Endothelial cell of umbilical vein (primary cell): Measurements from ENCODE around the gene OPA1. TPM values are rescaled to one million over a fixed set of nuclear protein-coding genes. Genes with fewer than 3 reads are reported as not detected.
A peak's percentile ranks its signal among the peaks of the same experiment; 100 is the strongest.

Source experiments
- BruUV-seq: library from RNA; stranded (reverse); fragments of 400-500 nt; replicated peaks from 2 replicates; lab custom pipeline; 2021; lab: Mats Ljungman, UMichigan
- CTCF ChIA-PET: fragments of 300-600, 350-600 bp; sonication (Branson Sonifier 250); formaldehyde crosslinking; loops from one replicate; lab custom pipeline; 2021; ENCODE audit warnings: antibody characterized with exemption, inconsistent platforms; lab: Charles Lee
- POLR2A ChIA-PET: fragments of 300-600, 350-600 bp; sonication (Branson Sonifier 250); formaldehyde crosslinking; loops from one replicate; lab custom pipeline; 2021; ENCODE audit warnings: antibody characterized with exemption, inconsistent platforms; lab: Charles Lee
- DNase-seq: peaks from one replicate; pipeline ENCODE4 v3.0.0-alpha.2; 2011; ENCODE audit warnings: low read depth, low spot score
- FAIRE-seq: peaks from 2 replicates; lab custom pipeline; 2011; peaks lifted over from hg19 to GRCh38; lab: Jason Lieb, UNC
- H2AFZ ChIP-seq: 2 replicates; pipeline ENCODE4 v1.6.0; 2012; ENCODE audit warnings: low read depth, low read length, control low read depth, inconsistent platforms
- H3K27ac ChIP-seq: 2 replicates; pipeline ENCODE4 v1.5.1; 2011; ENCODE audit warnings: low read depth, mild to moderate bottlenecking, control low read depth, low read length, moderate library complexity; ENCODE audit not compliant: insufficient read depth
- H3K27me3 ChIP-seq, 2 experiments: 2 replicates each; pipeline versions ENCODE4 v1.6.0 to v1.6.1; 2011; ENCODE audit warnings: low read length in 2 of 2, mixed read lengths in 1 of 2; ENCODE audit not compliant: control insufficient read depth in 2 of 2, insufficient read depth in 2 of 2
- H3K36me3 ChIP-seq, 2 experiments: 2 replicates in 1 of 2; 3 replicates in 1 of 2; pipeline ENCODE4 v1.5.1; 2011; ENCODE audit warnings: low read length in 2 of 2, mild to moderate bottlenecking in 1 of 2, moderate library complexity in 1 of 2; ENCODE audit not compliant: control insufficient read depth in 2 of 2, insufficient read depth in 2 of 2; ENCODE audit errors: extremely low read depth in 1 of 2
- H3K4me1 ChIP-seq: 3 replicates; pipeline ENCODE4 v1.5.1; 2011; ENCODE audit warnings: mild to moderate bottlenecking, low read length; ENCODE audit not compliant: control insufficient read depth, insufficient read depth; ENCODE audit errors: extremely low read depth
- H3K4me2 ChIP-seq: 2 replicates; pipeline ENCODE4 v1.6.1; 2011; ENCODE audit warnings: low read length, control low read depth, mixed read lengths; ENCODE audit not compliant: insufficient read depth
- H3K4me3 ChIP-seq, 3 experiments: fragments of 200-600 bp in 1 of 3; sonication (generic), shearing (Covaris generic) in 1 of 3; replicated peaks in 1 of 3; 2 replicates each; pipeline ENCODE4 v1.5.1; 2011 to 2016; ENCODE audit warnings: control low read depth in 3 of 3, low read length in 3 of 3, mild to moderate bottlenecking in 2 of 3, inconsistent platforms in 1 of 3, low read depth in 1 of 3, moderate library complexity in 1 of 3; ENCODE audit not compliant: insufficient read depth in 1 of 3
- H3K79me2 ChIP-seq: 2 replicates; pipeline ENCODE4 v1.6.0; 2012; ENCODE audit warnings: low read length, inconsistent platforms; ENCODE audit not compliant: control insufficient read depth, insufficient read depth
- H3K9ac ChIP-seq: replicated peaks from 2 replicates; pipeline ENCODE3; 2011; ENCODE audit warnings: low read length, control low read depth; ENCODE audit not compliant: insufficient read depth; ENCODE audit errors: extremely low read depth
- H3K9me1 ChIP-seq: replicated peaks from 3 replicates; pipeline ENCODE4 v1.6.0; 2011; ENCODE audit warnings: mild to moderate bottlenecking, low read length; ENCODE audit not compliant: control insufficient read depth, insufficient read depth; ENCODE audit errors: extremely low read depth
- H3K9me3 ChIP-seq: replicated peaks from 2 replicates; pipeline ENCODE4 v1.5.1; 2012; ENCODE audit warnings: low read length, inconsistent platforms; ENCODE audit not compliant: control insufficient read depth, insufficient read depth
- H4K20me1 ChIP-seq: replicated peaks from 2 replicates; pipeline ENCODE3; 2011; ENCODE audit warnings: mild to moderate bottlenecking, low read length; ENCODE audit not compliant: control insufficient read depth, insufficient read depth; ENCODE audit errors: extremely low read depth
- CTCF ChIP-seq, 2 donors: IDR thresholded peaks; 1 replicate in 1 of 2; 2 replicates in 1 of 2; pipeline ENCODE4 v1.5.1; 2011; ENCODE audit warnings: low read length in 2 of 2, mild to moderate bottlenecking in 2 of 2, moderate library complexity in 2 of 2, control low read depth in 1 of 2, inconsistent platforms in 1 of 2, low read depth in 1 of 2; ENCODE audit not compliant: insufficient read depth in 1 of 2; ENCODE audit errors: extremely low read depth in 1 of 2
- EZH2 ChIP-seq: IDR thresholded peaks from 2 replicates; pipeline ENCODE4 v1.6.1; 2012; ENCODE audit warnings: borderline replicate concordance, low read depth, mild to moderate bottlenecking, moderate library complexity, low read length, inconsistent platforms; ENCODE audit not compliant: severe bottlenecking
- FOS ChIP-seq: IDR thresholded peaks from 2 replicates; pipeline ENCODE4 v1.6.1; 2011; ENCODE audit warnings: mild to moderate bottlenecking, low read length, moderate library complexity, borderline replicate concordance; ENCODE audit not compliant: insufficient read depth
- GATA2 ChIP-seq: IDR thresholded peaks from 2 replicates; pipeline ENCODE4 v1.7.0; 2011; ENCODE audit warnings: low read depth, mild to moderate bottlenecking, moderate library complexity, mixed read lengths, low read length; ENCODE audit not compliant: insufficient read length, insufficient read depth
- JUN ChIP-seq: IDR thresholded peaks from 2 replicates; pipeline ENCODE4 v1.6.1; 2011; ENCODE audit warnings: borderline replicate concordance, low read depth; ENCODE audit not compliant: insufficient read length, insufficient read depth
- MAX ChIP-seq: IDR thresholded peaks from 2 replicates; pipeline ENCODE4 v1.6.1; 2011; ENCODE audit not compliant: insufficient read depth, insufficient read length
- MYC ChIP-seq: IDR thresholded peaks from one replicate; pipeline ENCODE4 v1.6.1; 2011; ENCODE audit warnings: mild to moderate bottlenecking, low read depth, low read length
- POLR2A ChIP-seq: IDR thresholded peaks from 2 replicates; pipeline ENCODE4 v1.6.1; 2012; ENCODE audit warnings: low read depth, mild to moderate bottlenecking, control low read depth, low read length
- POLR2AphosphoS5 ChIP-seq: IDR thresholded peaks from 2 replicates; pipeline ENCODE4 v1.6.1; 2012; ENCODE audit warnings: low read depth, mild to moderate bottlenecking, control low read depth, low read length, moderate library complexity; ENCODE audit not compliant: insufficient read depth
- dilution Hi-C: fragments of 300-500 bp; cut with MboI; formaldehyde crosslinking; loops from one replicate; pipeline ENCODE4 v1.15.0; 2019; ENCODE audit warnings: low sequenced_read_pairs; ENCODE audit not compliant: extremely low pct_ligation_motif_present
- intact Hi-C: fragments of 100-400 bp; cut with micrococcal nuclease; formaldehyde crosslinking; loops from one replicate; pipeline ENCODE4 v1.10.0; 2022
- polyA plus RNA-seq, 4 experiments: library from polyadenylated mRNA; depleted of rRNA in 3 of 4; stranded (reverse) in 3 of 4; unstranded in 1 of 4; fragments of >200 nt; gene quantifications; 2 replicates each; pipeline versions ENCODE4 v1.2.1 to v1.2.3, GENCODE V29; 2011 to 2012; ENCODE audit warnings: missing spikeins in 1 of 4
- total RNA-seq: library from RNA; stranded (reverse); gene quantifications from 2 replicates; pipeline ENCODE4 v1.2.3, GENCODE V29; 2021

The OPA1 gene
- total and polyA plus RNA-seq, 2 donors (not counting 3 experiments of a cell fraction or from before 2014, with no cell fraction given) = 10.0 to 62.0 TPM

GRCh38 chr3:193614430-193614829, 21.4 kb downstream of the OPA1 start:
- no peak overlapping the region for H3K27ac ChIP-seq
- H3K9me1 ChIP-seq = no peaks in the 10 kb centered on the region
- peaks cover 2 to 5% of the 10 kb centered on the region in 2 experiments for H3K36me3 ChIP-seq
- H4K20me1 ChIP-seq = no peaks in the 10 kb centered on the region
- H3K79me2 ChIP-seq = peaks cover 34% of the 10 kb centered on the region
- intact Hi-C loops = no loop called here
- no peaks in the 10 kb centered on the region for H3K9me3 ChIP-seq
- dilution Hi-C loops = no loop called here
- H3K4me2 ChIP-seq = no peak overlapping the region
- H3K4me3 ChIP-seq = no peak overlapping the region
- no TSS peak for BruUV-seq
- FAIRE-seq = no peak
- ChIA-PET CTCF (no interaction called here), POLR2A (no interaction called here)
- H3K9ac ChIP-seq = no peak overlapping the region
- TF ChIP-seq FOS (peak; percentile 9), MYC (no peak), POLR2AphosphoS5 (no peak), MAX (no peak)
- H3K4me1 ChIP-seq = peaks cover 4% of the 10 kb centered on the region
- no peaks in the 10 kb centered on the region for H3K27me3 ChIP-seq
- peak; percentile 54 for DNase-seq
- no peak overlapping the region for H2AFZ ChIP-seq

- intact Hi-C loops = no loop called here
- no peak for FAIRE-seq
These were observed 24.6 kb downstream of the OPA1 start for GRCh38 chr3:193617628-193618027.

More at GRCh38 chr3:193617628-193618027, 24.6 kb downstream of the OPA1 start:
- Histone ChIP-seq H3K4me1 (peaks cover 6% of the 10 kb centered on the region), H2AFZ (no peak overlapping the region), H3K27ac (no peak overlapping the region), H3K4me3 (no peak overlapping the region), H3K4me2 (no peak overlapping the region), H4K20me1 (peaks cover 2% of the 10 kb centered on the region), H3K9ac (no peak overlapping the region), H3K9me3 (no peaks in the 10 kb centered on the region), H3K9me1 (no peaks in the 10 kb centered on the region), H3K79me2 (peaks cover 21% of the 10 kb centered on the region), H3K27me3 (no peaks in the 10 kb centered on the region), H3K36me3 (peaks cover 2 to 5% of the 10 kb centered on the region in 2 experiments)
- dilution Hi-C loops = no loop called here
- no peak for DNase-seq
- ChIA-PET POLR2A (no interaction called here), CTCF (no interaction called here)
- BruUV-seq = no TSS peak
- TF ChIP-seq MAX (no peak), FOS (no peak), POLR2A (no peak), POLR2AphosphoS5 (no peak), EZH2 (no peak), CTCF (IDR thresholded peaks at IDR 0.05; ENCODE audit: extremely low read depth in 1 of 2, insufficient read depth in 1 of 2, low read depth in 1 of 2, low read length in 2 of 2) (no peak), JUN (no peak), MYC (no peak), GATA2 (no peak)
